H1 (cell line): ENCODE data around the gene IDUA. TPM values are rescaled to one million over a fixed set of nuclear protein-coding genes. Genes with fewer than 3 reads are reported as not detected.

Source experiments
- CTCF ChIA-PET: fragments of 300-600 bp; sonication (Branson Sonifier 250); formaldehyde crosslinking; loops from one replicate; lab custom pipeline; 2021; ENCODE audit not compliant: partially characterized antibody; lab: Charles Lee
- POLR2A ChIA-PET: fragments of 300-600 bp; sonication (Branson Sonifier 250); formaldehyde crosslinking; loops from one replicate; lab custom pipeline; 2021; ENCODE audit warnings: inconsistent platforms; ENCODE audit not compliant: partially characterized antibody; lab: Charles Lee
- DNase-seq, 2 experiments: peaks; one replicate each; pipeline versions ENCODE4 v3.0.0 to v3.0.0-alpha.2; 2010 to 2022; ENCODE audit warnings: low spot score in 2 of 2, low read depth in 1 of 2, mixed read lengths in 1 of 2
- FAIRE-seq: peaks from 2 replicates; lab custom pipeline; 2011; peaks lifted over from hg19 to GRCh38; lab: Jason Lieb, UNC
- H2AFZ ChIP-seq: 2 replicates; pipeline ENCODE4 v1.8.1; 2012; ENCODE audit warnings: low read length, inconsistent platforms
- H2AK5ac ChIP-seq: 2 replicates; pipeline ENCODE4 v1.6.1; 2013; ENCODE audit warnings: low read depth, low read length
- H2BK120ac ChIP-seq: replicated peaks from 2 replicates; pipeline ENCODE3; 2013; ENCODE audit warnings: low read depth, low read length, inconsistent platforms
- H2BK12ac ChIP-seq: 2 replicates; pipeline ENCODE4 v1.6.1; 2013; ENCODE audit warnings: low read depth, low read length
- H2BK15ac ChIP-seq: 2 replicates; pipeline ENCODE4 v1.6.1; 2013; ENCODE audit warnings: low read length
- H2BK20ac ChIP-seq: 2 replicates; pipeline ENCODE4 v1.6.1; 2013; ENCODE audit warnings: low read length
- H2BK5ac ChIP-seq: 2 replicates; pipeline ENCODE4 v1.6.1; 2013; ENCODE audit warnings: low read depth, low read length
- H3K14ac ChIP-seq: 2 replicates; pipeline ENCODE4 v1.6.1; 2013; ENCODE audit warnings: inconsistent platforms; ENCODE audit not compliant: insufficient read length
- H3K18ac ChIP-seq: 2 replicates; pipeline ENCODE4 v1.6.1; 2013; ENCODE audit warnings: low read length; ENCODE audit errors: extremely low read depth
- H3K23ac ChIP-seq: 2 replicates; pipeline ENCODE4 v1.6.1; 2013; ENCODE audit warnings: inconsistent platforms; ENCODE audit not compliant: insufficient read length
- H3K23me2 ChIP-seq: 2 replicates; pipeline ENCODE4 v1.6.1; 2013; ENCODE audit warnings: low read depth, low read length
- H3K27ac ChIP-seq: 2 replicates; pipeline ENCODE4 v1.6.1; 2011; ENCODE audit warnings: low read depth, low read length, inconsistent platforms
- H3K27me3 ChIP-seq, 4 experiments: replicated peaks in 1 of 4; 1 replicate in 1 of 4; 2 replicates in 3 of 4; pipeline versions ENCODE4 v1.6.1 to v1.8.1; 2011 to 2013; ENCODE audit warnings: low read length in 3 of 4, mild to moderate bottlenecking in 3 of 4, inconsistent platforms in 2 of 4, mixed read lengths in 2 of 4, moderate library complexity in 1 of 4; ENCODE audit not compliant: control insufficient read depth in 3 of 4, insufficient read depth in 3 of 4; ENCODE audit errors: extremely low read depth in 1 of 4
- H3K36me3 ChIP-seq, 4 experiments: 2 replicates each; pipeline versions ENCODE4 v1.6.1 to v1.8.1; 2011 to 2013; ENCODE audit warnings: mild to moderate bottlenecking in 4 of 4, low read length in 3 of 4, moderate library complexity in 2 of 4, control low read depth in 1 of 4, inconsistent platforms in 1 of 4; ENCODE audit not compliant: insufficient read depth in 4 of 4, control insufficient read depth in 2 of 4
- H3K4ac ChIP-seq: replicated peaks from 2 replicates; pipeline ENCODE3; 2013; ENCODE audit warnings: low read length, low read depth, mixed read lengths, inconsistent platforms; ENCODE audit not compliant: insufficient read length
- H3K4me1 ChIP-seq, 4 experiments: replicated peaks in 1 of 4; 1 replicate in 1 of 4; 2 replicates in 3 of 4; pipeline versions ENCODE4 v1.6.1 to v1.8.1; 2011 to 2013; ENCODE audit warnings: low read length in 3 of 4, inconsistent platforms in 2 of 4, mixed read lengths in 1 of 4; ENCODE audit not compliant: insufficient read depth in 4 of 4, control insufficient read depth in 3 of 4
- H3K4me2 ChIP-seq, 2 experiments: 2 replicates each; pipeline versions ENCODE4 v1.6.1 to v1.8.1; 2011 to 2013; ENCODE audit warnings: low read depth in 2 of 2, low read length in 2 of 2, control low read depth in 1 of 2, inconsistent platforms in 1 of 2, mild to moderate bottlenecking in 1 of 2; ENCODE audit not compliant: insufficient read depth in 1 of 2
- H3K4me3 ChIP-seq, 4 experiments: fragments of 200-600, 300-600 bp in 1 of 4; sonication (generic), shearing (Covaris generic), sonication (Bioruptor Twin) in 1 of 4; 2 replicates each; pipeline versions ENCODE4 v1.5.1 to v1.8.1; 2011 to 2016; ENCODE audit warnings: low read length in 4 of 4, low read depth in 3 of 4, control low read depth in 2 of 4, inconsistent platforms in 2 of 4, mild to moderate bottlenecking in 2 of 4, mixed read lengths in 1 of 4, moderate library complexity in 1 of 4; ENCODE audit not compliant: insufficient read depth in 2 of 4; ENCODE audit errors: extremely low read depth in 1 of 4
- H3K56ac ChIP-seq: replicated peaks from 2 replicates; pipeline ENCODE3; 2013; ENCODE audit warnings: low read depth, mild to moderate bottlenecking, mixed read lengths, low read length, inconsistent platforms; ENCODE audit not compliant: insufficient read length
- H3K79me1 ChIP-seq: 2 replicates; pipeline ENCODE4 v1.6.1; 2013; ENCODE audit warnings: low read depth, low read length, control low read depth
- H3K79me2 ChIP-seq, 2 experiments: 2 replicates each; pipeline versions ENCODE4 v1.6.1 to v1.8.1; 2012 to 2013; ENCODE audit warnings: low read length in 2 of 2, mild to moderate bottlenecking in 2 of 2, inconsistent platforms in 1 of 2; ENCODE audit not compliant: insufficient read depth in 2 of 2, control insufficient read depth in 1 of 2
- H3K9ac ChIP-seq, 4 experiments: replicated peaks in 1 of 4; 1 replicate in 1 of 4; 2 replicates in 3 of 4; pipeline versions ENCODE4 v1.6.1 to v1.8.1; 2011 to 2013; ENCODE audit warnings: low read depth in 3 of 4, low read length in 3 of 4, control low read depth in 2 of 4, mild to moderate bottlenecking in 2 of 4, moderate library complexity in 2 of 4, inconsistent platforms in 1 of 4; ENCODE audit errors: extremely low read depth in 1 of 4
- H3K9me3 ChIP-seq, 2 experiments: 2 replicates each; pipeline versions ENCODE4 v1.6.1 to v1.8.1; 2012 to 2013; ENCODE audit warnings: mild to moderate bottlenecking in 2 of 2, moderate library complexity in 2 of 2, control low read depth in 1 of 2, inconsistent platforms in 1 of 2, low read depth in 1 of 2, low read length in 1 of 2, mixed read lengths in 1 of 2; ENCODE audit not compliant: insufficient read depth in 2 of 2
- H4K20me1 ChIP-seq, 2 experiments: replicated peaks in 1 of 2; 2 replicates each; pipeline versions ENCODE3 to v1.8.1; 2011 to 2013; ENCODE audit warnings: inconsistent platforms in 2 of 2, low read length in 2 of 2, mild to moderate bottlenecking in 1 of 2; ENCODE audit not compliant: insufficient read depth in 2 of 2, control insufficient read depth in 1 of 2
- H4K5ac ChIP-seq: 2 replicates; pipeline ENCODE4 v1.6.1; 2013; ENCODE audit warnings: low read length, low read depth, mixed read lengths, inconsistent platforms; ENCODE audit not compliant: insufficient read length
- H4K8ac ChIP-seq: 2 replicates; pipeline ENCODE4 v1.8.0; 2013; ENCODE audit warnings: mild to moderate bottlenecking, moderate library complexity, low read length, inconsistent platforms; ENCODE audit not compliant: insufficient read depth; ENCODE audit errors: extremely low read depth
- H4K91ac ChIP-seq: replicated peaks from 2 replicates; pipeline ENCODE3; 2013; ENCODE audit warnings: low read length, mixed read lengths, inconsistent platforms; ENCODE audit not compliant: insufficient read length
- ASH2L ChIP-seq: fragments of 200-600, 300-600 bp; sonication (generic); IDR thresholded peaks from one replicate; pipeline ENCODE4 v1.7.1; 2017; ENCODE audit warnings: low read length
- BRCA1 ChIP-seq: IDR thresholded peaks from 2 replicates; pipeline ENCODE4 v1.6.1; 2012; ENCODE audit warnings: low read depth, low read length, improper control_type of control experiment
- EGR1 ChIP-seq: IDR thresholded peaks from 2 replicates; pipeline ENCODE4 v1.6.1; 2011; ENCODE audit warnings: low read depth, low read length, borderline replicate concordance
- GTF2F1 ChIP-seq: IDR thresholded peaks from 2 replicates; pipeline ENCODE4 v1.6.1; 2012; ENCODE audit warnings: low read depth, low read length, improper control_type of control experiment, borderline replicate concordance
- HDAC6 ChIP-seq: IDR thresholded peaks from one replicate; pipeline ENCODE4 v1.7.1; 2012; ENCODE audit warnings: low read depth, mild to moderate bottlenecking, inconsistent platforms, low read length, moderate library complexity
- RFX5 ChIP-seq: IDR thresholded peaks from 2 replicates; pipeline ENCODE4 v1.6.1; 2011; ENCODE audit warnings: low read depth, low read length, improper control_type of control experiment, borderline replicate concordance
- RXRA ChIP-seq: IDR thresholded peaks from 2 replicates; pipeline ENCODE4 v1.6.1; 2011; ENCODE audit warnings: low read depth, mild to moderate bottlenecking, low read length, moderate library complexity; ENCODE audit not compliant: insufficient read depth
- WGBS, 2 experiments: shearing (Covaris generic) in 1 of 2; methylation state at CpG; one replicate each; pipeline versions ENCODE4 v1.1.6 to v1.1.7; 2013 to 2015; ENCODE audit warnings: low lambda C conversion rate in 2 of 2, mixed read lengths in 2 of 2, inconsistent platforms in 1 of 2, low coverage in 1 of 2, missing lambda C conversion rate in 1 of 2; ENCODE audit not compliant: insufficient replicate concordance in 2 of 2, insufficient coverage in 1 of 2, insufficient read length in 1 of 2; ENCODE audit errors: extremely low coverage in 1 of 2, missing lambda C conversion rate in 1 of 2; 5-methylcytosine and 5-hydroxymethylcytosine counted together
- polyA plus RNA-seq, 7 experiments: library from polyadenylated mRNA; depleted of rRNA in 3 of 7; stranded (reverse) in 5 of 7; unstranded in 2 of 7; fragments of >200 nt in 5 of 7; fragments of 200-250 nt in 2 of 7; gene quantifications; 1 replicate in 5 of 7; 2 replicates in 1 of 7; 4 replicates in 1 of 7; pipeline versions ENCODE4 v1.2.1 to v1.2.3, GENCODE V29; 2011 to 2013; ENCODE audit warnings: missing spikeins in 2 of 7, mixed read lengths in 2 of 7
- total RNA-seq: library from RNA; stranded (reverse); fragmentation: NEBNext Ultra II Directional; extraction: Animal tissue kit (Norgen Biotek cat#: 25700); gene quantifications from 2 replicates; pipeline ENCODE4 v1.2.1, GENCODE V29; 2021
- TF ChIP-seq, protein P1 (sequence below), 3 experiments: IDR thresholded peaks; 1 replicate in 2 of 3; 2 replicates in 1 of 3; pipeline versions ENCODE4 v1.5.1 to v1.6.1; 2011; ENCODE audit warnings: low read length in 3 of 3, mild to moderate bottlenecking in 3 of 3, inconsistent platforms in 2 of 3, low read depth in 1 of 3, moderate library complexity in 1 of 3; ENCODE audit not compliant: insufficient read depth in 1 of 3; ENCODE audit errors: control extremely low read depth in 1 of 3
- TF ChIP-seq, protein P2 (sequence below): IDR thresholded peaks from 2 replicates; pipeline ENCODE4 v1.6.1; 2011; ENCODE audit warnings: low read length, improper control_type of control experiment

The IDUA gene
- total and polyA plus RNA-seq, 2 of the 8 experiments (the other 6 are each of a cell fraction or from before 2014, with no cell fraction given) = 2.8 to 4.8 TPM

DNA sequence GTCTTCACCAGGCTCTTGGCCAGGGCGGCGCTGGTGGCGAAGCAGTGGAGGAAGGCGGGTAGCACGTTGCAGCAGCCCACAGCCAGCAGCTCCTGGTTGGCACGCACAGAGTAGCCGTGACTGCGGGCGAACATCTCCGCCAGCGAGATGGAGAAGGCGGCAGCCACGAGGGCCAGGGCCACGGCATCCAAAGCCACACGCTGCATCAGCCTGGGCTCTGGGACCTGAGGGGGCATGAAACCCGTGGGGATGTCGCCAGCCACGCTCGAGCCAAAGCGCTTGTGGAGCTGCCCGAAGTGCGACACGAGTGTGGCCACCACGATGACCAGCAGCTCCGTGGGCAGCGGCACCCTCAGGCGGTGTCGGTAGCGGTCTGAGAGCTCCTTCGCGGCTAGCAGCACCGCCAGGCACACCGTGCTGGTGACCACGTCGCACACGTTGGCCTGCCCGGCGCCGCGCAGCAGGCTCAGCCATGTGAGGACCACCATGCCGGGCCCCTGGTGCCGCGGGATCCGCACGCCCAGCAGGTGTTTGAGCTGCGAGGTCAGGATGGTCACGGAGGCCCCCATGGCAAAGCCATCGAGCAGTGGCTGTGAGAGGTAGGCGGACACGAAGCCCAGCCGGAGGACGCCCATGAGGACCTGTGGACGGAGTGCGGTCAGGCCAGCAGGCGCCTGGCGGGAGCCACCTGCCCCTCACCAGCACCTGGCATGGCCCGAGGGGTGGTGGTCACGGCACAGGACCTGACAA is 3.1 kb downstream of the IDUA start:
- Histone ChIP-seq H2AFZ (no peak overlapping the region), H3K27me3 (peaks cover 0 to 19% (median 13%) of the 10 kb centered on the region in 4 experiments; a peak in 6 of 7 replicates), H3K27ac (no peak overlapping the region), H2BK20ac (no peak overlapping the region), H3K9ac (no peak overlapping the region), H3K79me1 (no peaks in the 10 kb centered on the region), H3K79me2 (no peaks in the 10 kb centered on the region), H4K91ac (no peak overlapping the region), H2AK5ac (no peak overlapping the region), H3K56ac (no peak overlapping the region), H4K8ac (no peak overlapping the region), H2BK12ac (no peak overlapping the region), H3K23me2 (peaks cover 5% of the 10 kb centered on the region; the same call in 1 of the 2 replicates), H3K4me1 (peaks cover 0 to 3% (median 2%) of the 10 kb centered on the region in 4 experiments; a peak in 4 of 7 replicates), H3K18ac (no peak overlapping the region), H3K14ac (no peak overlapping the region), H3K23ac (no peak overlapping the region), H3K9me3 (no peaks in the 10 kb centered on the region), H3K4me3 (no peak overlapping the region), H4K20me1 (peaks cover 2 to 8% of the 10 kb centered on the region in 2 experiments), H2BK15ac (no peak overlapping the region), H4K5ac (no peak overlapping the region), H3K36me3 (no peaks in the 10 kb centered on the region; a peak in 1 of 8 replicates), H2BK5ac (no peak overlapping the region), H2BK120ac (no peak overlapping the region), H3K4me2 (no peak overlapping the region), H3K4ac (no peak overlapping the region)
- no peak for FAIRE-seq
- POLR2A ChIA-PET = no interaction called here
- DNase-seq = no peak
- 92% methylated on average over 46 of the region's 58 CpGs; no CpG with 5 or more reads in 1 of the 2 experiments for whole genome bisulfite sequencing, 2 experiments
- CTCF ChIA-PET = interaction anchor here (0.6 to 1.3 kb wide), 3 partner anchors 8 to 142 kb away, joined by 3 to 4 read pairs (median 3); no protein-coding TSS in a partner anchor
- TF ChIP-seq EGR1 = no peak
- TF ChIP-seq, protein P1, sequence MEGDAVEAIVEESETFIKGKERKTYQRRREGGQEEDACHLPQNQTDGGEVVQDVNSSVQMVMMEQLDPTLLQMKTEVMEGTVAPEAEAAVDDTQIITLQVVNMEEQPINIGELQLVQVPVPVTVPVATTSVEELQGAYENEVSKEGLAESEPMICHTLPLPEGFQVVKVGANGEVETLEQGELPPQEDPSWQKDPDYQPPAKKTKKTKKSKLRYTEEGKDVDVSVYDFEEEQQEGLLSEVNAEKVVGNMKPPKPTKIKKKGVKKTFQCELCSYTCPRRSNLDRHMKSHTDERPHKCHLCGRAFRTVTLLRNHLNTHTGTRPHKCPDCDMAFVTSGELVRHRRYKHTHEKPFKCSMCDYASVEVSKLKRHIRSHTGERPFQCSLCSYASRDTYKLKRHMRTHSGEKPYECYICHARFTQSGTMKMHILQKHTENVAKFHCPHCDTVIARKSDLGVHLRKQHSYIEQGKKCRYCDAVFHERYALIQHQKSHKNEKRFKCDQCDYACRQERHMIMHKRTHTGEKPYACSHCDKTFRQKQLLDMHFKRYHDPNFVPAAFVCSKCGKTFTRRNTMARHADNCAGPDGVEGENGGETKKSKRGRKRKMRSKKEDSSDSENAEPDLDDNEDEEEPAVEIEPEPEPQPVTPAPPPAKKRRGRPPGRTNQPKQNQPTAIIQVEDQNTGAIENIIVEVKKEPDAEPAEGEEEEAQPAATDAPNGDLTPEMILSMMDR (IDR thresholded peaks at IDR 0.05; ENCODE audit: control extremely low read depth in 1 of 3, insufficient read depth in 1 of 3, low read depth in 1 of 3, low read length in 3 of 3) = no peak
- TF ChIP-seq RFX5 = no peak
- no peak for TF ChIP-seq GTF2F1
- no peak for TF ChIP-seq BRCA1
- no peak for TF ChIP-seq RXRA
- TF ChIP-seq, protein P2, sequence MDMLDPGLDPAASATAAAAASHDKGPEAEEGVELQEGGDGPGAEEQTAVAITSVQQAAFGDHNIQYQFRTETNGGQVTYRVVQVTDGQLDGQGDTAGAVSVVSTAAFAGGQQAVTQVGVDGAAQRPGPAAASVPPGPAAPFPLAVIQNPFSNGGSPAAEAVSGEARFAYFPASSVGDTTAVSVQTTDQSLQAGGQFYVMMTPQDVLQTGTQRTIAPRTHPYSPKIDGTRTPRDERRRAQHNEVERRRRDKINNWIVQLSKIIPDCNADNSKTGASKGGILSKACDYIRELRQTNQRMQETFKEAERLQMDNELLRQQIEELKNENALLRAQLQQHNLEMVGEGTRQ = no peak
- TF ChIP-seq ASH2L = no peak
- no peak for TF ChIP-seq HDAC6
